Loucy (cell line): ENCODE measurements around the gene KRTAP10-5.

Experiments used
- H2AFZ ChIP-seq: fragments of 200-600 bp; sonication (generic); 2 replicates; pipeline ENCODE4 v1.6.0; 2016; ENCODE audit warnings: antibody characterized with exemption, mild to moderate bottlenecking, low read length, moderate library complexity
- H3F3A ChIP-seq: fragments of 200-600 bp; 2 replicates; pipeline ENCODE4 v1.6.0; 2016; ENCODE audit warnings: antibody characterized with exemption, low read depth, mild to moderate bottlenecking
- H3K27me3 ChIP-seq: fragments of 200-600 bp; sonication (generic); 2 replicates; pipeline ENCODE4 v1.6.1; 2014; ENCODE audit warnings: low read length, mild to moderate bottlenecking; ENCODE audit not compliant: insufficient read depth, poor library complexity, severe bottlenecking
- H3K36me3 ChIP-seq: fragments of 200-600 bp; sonication (generic); 2 replicates; pipeline ENCODE4 v1.6.1; 2016; ENCODE audit warnings: low read length; ENCODE audit not compliant: insufficient read depth
- H3K4me1 ChIP-seq: fragments of 200-600 bp; sonication (generic); 2 replicates; pipeline ENCODE4 v1.5.1; 2014; ENCODE audit warnings: low read length, mild to moderate bottlenecking; ENCODE audit not compliant: insufficient read depth, poor library complexity, severe bottlenecking
- H3K4me2 ChIP-seq: fragments of 200-600 bp; sonication (generic); 2 replicates; pipeline ENCODE4 v1.6.0; 2014; ENCODE audit warnings: antibody characterized with exemption, low read length, low read depth, mild to moderate bottlenecking; ENCODE audit not compliant: poor library complexity, severe bottlenecking
- H3K4me3 ChIP-seq: fragments of 200-600 bp; sonication (generic); 2 replicates; pipeline ENCODE4 v1.5.1; 2014; ENCODE audit warnings: low read length, mild to moderate bottlenecking, mixed read lengths; ENCODE audit not compliant: poor library complexity, severe bottlenecking
- H3K79me2 ChIP-seq: fragments of 200-600 bp; sonication (generic); 2 replicates; pipeline ENCODE4 v1.6.1; 2014; ENCODE audit warnings: low read length; ENCODE audit not compliant: insufficient read depth
- H3K9ac ChIP-seq: fragments of 200-600 bp; sonication (generic); 2 replicates; pipeline ENCODE4 v1.6.0; 2014; ENCODE audit warnings: mild to moderate bottlenecking, low read depth, low read length, moderate library complexity; ENCODE audit not compliant: poor library complexity, severe bottlenecking
- H3K9me2 ChIP-seq: fragments of 200-600 bp; sonication (generic); replicated peaks from 2 replicates; pipeline ENCODE4 v1.6.1; 2016; ENCODE audit warnings: low read depth, low read length, mixed read lengths
- H3K9me3 ChIP-seq: fragments of 200-600 bp; sonication (generic); 2 replicates; pipeline ENCODE4 v1.6.1; 2014; ENCODE audit warnings: mild to moderate bottlenecking, antibody characterized with exemption, low read length, low read depth; ENCODE audit not compliant: insufficient read depth
- H4K20me1 ChIP-seq: fragments of 200-600 bp; sonication (generic); 2 replicates; pipeline ENCODE4 v1.6.0; 2014; ENCODE audit warnings: antibody characterized with exemption, low read length, mild to moderate bottlenecking; ENCODE audit not compliant: insufficient read depth, poor library complexity, severe bottlenecking
- EZH2phosphoT487 ChIP-seq: fragments of 200-600 bp; IDR thresholded peaks from 2 replicates; pipeline ENCODE4 v1.6.1; 2018; ENCODE audit warnings: antibody characterized with exemption, mild to moderate bottlenecking, moderate library complexity, borderline replicate concordance
- TF ChIP-seq, protein P1 (sequence below): fragments of 200-600 bp; sonication (generic); conservative IDR thresholded peaks from 2 replicates; pipeline ENCODE4 v1.5.1; 2014; ENCODE audit warnings: mild to moderate bottlenecking, antibody characterized with exemption, low read length

KRTAP10-5 gene

GRCh38 chr21:44571844-44572782 lies 8.3 kb downstream of the KRTAP10-5 start:
- no peak overlapping the region for H3K9ac ChIP-seq
- H3K36me3 ChIP-seq = no peaks in the 10 kb centered on the region
- no peaks in the 10 kb centered on the region for H4K20me1 ChIP-seq
- TF ChIP-seq, protein P1, sequence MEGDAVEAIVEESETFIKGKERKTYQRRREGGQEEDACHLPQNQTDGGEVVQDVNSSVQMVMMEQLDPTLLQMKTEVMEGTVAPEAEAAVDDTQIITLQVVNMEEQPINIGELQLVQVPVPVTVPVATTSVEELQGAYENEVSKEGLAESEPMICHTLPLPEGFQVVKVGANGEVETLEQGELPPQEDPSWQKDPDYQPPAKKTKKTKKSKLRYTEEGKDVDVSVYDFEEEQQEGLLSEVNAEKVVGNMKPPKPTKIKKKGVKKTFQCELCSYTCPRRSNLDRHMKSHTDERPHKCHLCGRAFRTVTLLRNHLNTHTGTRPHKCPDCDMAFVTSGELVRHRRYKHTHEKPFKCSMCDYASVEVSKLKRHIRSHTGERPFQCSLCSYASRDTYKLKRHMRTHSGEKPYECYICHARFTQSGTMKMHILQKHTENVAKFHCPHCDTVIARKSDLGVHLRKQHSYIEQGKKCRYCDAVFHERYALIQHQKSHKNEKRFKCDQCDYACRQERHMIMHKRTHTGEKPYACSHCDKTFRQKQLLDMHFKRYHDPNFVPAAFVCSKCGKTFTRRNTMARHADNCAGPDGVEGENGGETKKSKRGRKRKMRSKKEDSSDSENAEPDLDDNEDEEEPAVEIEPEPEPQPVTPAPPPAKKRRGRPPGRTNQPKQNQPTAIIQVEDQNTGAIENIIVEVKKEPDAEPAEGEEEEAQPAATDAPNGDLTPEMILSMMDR = no peak
- TF ChIP-seq EZH2phosphoT487 = no peak
- no peaks in the 10 kb centered on the region for H3K9me3 ChIP-seq
- no peaks in the 10 kb centered on the region for H3F3A ChIP-seq
- H3K9me2 ChIP-seq = no peaks in the 10 kb centered on the region
- H2AFZ ChIP-seq = no peak overlapping the region
- no peaks in the 10 kb centered on the region for H3K27me3 ChIP-seq
- H3K4me2 ChIP-seq = no peak overlapping the region
- H3K4me3 ChIP-seq = no peak overlapping the region
- H3K4me1 ChIP-seq = no peaks in the 10 kb centered on the region
- no peaks in the 10 kb centered on the region for H3K79me2 ChIP-seq

GRCh38 chr21:44571296-44571695 lies 9.1 kb downstream of the KRTAP10-5 start:
- Histone ChIP-seq H3K9ac (no peak overlapping the region), H3K27me3 (no peaks in the 10 kb centered on the region)

GRCh38 chr21:44569861-44570517 lies 10.4 kb downstream of the KRTAP10-5 start:
- Histone ChIP-seq H4K20me1 (no peaks in the 10 kb centered on the region), H3K27me3 (no peaks in the 10 kb centered on the region), H3K9ac (no peak overlapping the region), H3K9me2 (no peaks in the 10 kb centered on the region), H2AFZ (no peak overlapping the region), H3K4me3 (no peak overlapping the region), H3K9me3 (no peaks in the 10 kb centered on the region), H3K4me2 (no peak overlapping the region), H3F3A (no peaks in the 10 kb centered on the region), H3K4me1 (no peaks in the 10 kb centered on the region), H3K36me3 (no peaks in the 10 kb centered on the region), H3K79me2 (no peaks in the 10 kb centered on the region)
- TF ChIP-seq, protein P1 = no peak
- TF ChIP-seq EZH2phosphoT487 = no peak

More at GRCh38 chr21:44571296-44571695, 9.1 kb downstream of the KRTAP10-5 start:
- Histone ChIP-seq H3K4me2 (no peak overlapping the region), H3K9me2 (no peaks in the 10 kb centered on the region), H3K79me2 (no peaks in the 10 kb centered on the region), H3K4me3 (no peak overlapping the region), H2AFZ (no peak overlapping the region), H4K20me1 (no peaks in the 10 kb centered on the region), H3F3A (no peaks in the 10 kb centered on the region), H3K9me3 (no peaks in the 10 kb centered on the region), H3K4me1 (no peaks in the 10 kb centered on the region), H3K36me3 (no peaks in the 10 kb centered on the region)
- TF ChIP-seq EZH2phosphoT487 = no peak
- TF ChIP-seq, protein P1 = no peak
